ENCODE results near the gene USP26.

GRCh38 chrX:132990835-132991234, 106.1 kb downstream of the USP26 start:
- no peak for TF ChIP-seq CTCF (IDR thresholded peaks at IDR 0.05)
- no peak for TF ChIP-seq POLR2A (IDR thresholded peaks at IDR 0.05)
